Endodermal cell (in vitro differentiated cells): ENCODE data around the gene MTUS2. TPM values are rescaled to one million over a fixed set of nuclear protein-coding genes. Genes with fewer than 3 reads are reported as not detected.

Experiments used
- DNase-seq: peaks from one replicate; pipeline ENCODE4 v3.0.0-alpha.2; 2017
- H3K27ac ChIP-seq: 2 replicates; pipeline ENCODE4 v1.5.1; 2013; ENCODE audit warnings: mild to moderate bottlenecking, low read depth, low read length, moderate library complexity
- H3K27me3 ChIP-seq: 2 replicates; pipeline ENCODE4 v1.6.1; 2013; ENCODE audit warnings: mild to moderate bottlenecking, low read length, moderate library complexity; ENCODE audit not compliant: insufficient read depth, control insufficient read depth, poor library complexity, severe bottlenecking
- H3K36me3 ChIP-seq: 2 replicates; pipeline ENCODE4 v1.7.0; 2013; ENCODE audit warnings: mild to moderate bottlenecking, low read length, moderate library complexity; ENCODE audit not compliant: control insufficient read depth, insufficient read depth
- H3K4me1 ChIP-seq: one replicate; pipeline ENCODE4 v1.7.0; 2013; ENCODE audit warnings: low read length; ENCODE audit not compliant: control insufficient read depth, insufficient read depth
- H3K4me3 ChIP-seq: 2 replicates; pipeline ENCODE4 v1.5.1; 2013; ENCODE audit warnings: mild to moderate bottlenecking, low read length, moderate library complexity
- H3K9ac ChIP-seq: 2 replicates; pipeline ENCODE4 v1.6.1; 2013; ENCODE audit warnings: mild to moderate bottlenecking, low read length, moderate library complexity; ENCODE audit not compliant: poor library complexity, severe bottlenecking; ENCODE audit errors: extremely low read depth
- H3K9me3 ChIP-seq: 2 replicates; pipeline ENCODE4 v1.6.1; 2013; ENCODE audit warnings: mild to moderate bottlenecking, low read length, moderate library complexity; ENCODE audit not compliant: control insufficient read depth
- H3K27ac Mint-ChIP-seq: 2 replicates; pipeline ENCODE4 v1.8.0; 2020; ENCODE audit warnings: mixed read lengths
- H3K27me3 Mint-ChIP-seq: 2 replicates; pipeline ENCODE4 v1.8.0; 2021; ENCODE audit warnings: mild to moderate bottlenecking, mixed read lengths; ENCODE audit not compliant: insufficient read depth
- H3K36me3 Mint-ChIP-seq: 2 replicates; pipeline ENCODE4 v1.8.0; 2020; ENCODE audit warnings: low read depth, mixed read lengths
- H3K4me1 Mint-ChIP-seq: 2 replicates; pipeline ENCODE4 v1.8.0; 2020; ENCODE audit warnings: mixed read lengths
- H3K4me3 Mint-ChIP-seq: 2 replicates; pipeline ENCODE4 v1.8.0; 2020; ENCODE audit warnings: mild to moderate bottlenecking, moderate library complexity, mixed read lengths
- H3K9me3 Mint-ChIP-seq: 2 replicates; pipeline ENCODE4 v1.8.0; 2020; ENCODE audit warnings: mild to moderate bottlenecking, mixed read lengths
- CTCF ChIP-seq: fragments of 200-600 bp; sonication (generic); conservative IDR thresholded peaks from 2 replicates; pipeline ENCODE4 v1.5.0; 2021; ENCODE audit warnings: antibody characterized with exemption, mild to moderate bottlenecking
- WGBS, 2 experiments: methylation state at CpG; one replicate each; pipeline versions ENCODE4 v1.1.5 to v1.1.7; 2013; ENCODE audit warnings: missing lambda C conversion rate in 2 of 2, mixed read lengths in 1 of 2; ENCODE audit not compliant: insufficient coverage in 1 of 2, insufficient read length in 1 of 2; 5-methylcytosine and 5-hydroxymethylcytosine counted together
- total RNA-seq, 2 donors: library from RNA; stranded (reverse); fragmentation: NEBNext Ultra II Directional in 1 of 2; extraction: Animal tissue kit (Norgen Biotek cat#: 25700) in 1 of 2; gene quantifications; 2 replicates in 1 of 2; 3 replicates in 1 of 2; pipeline ENCODE4 v1.2.1, GENCODE V29; 2021

The MTUS2 gene
- total RNA-seq, 2 donors from 2014 or later: 1.2 to 1.3 TPM

- 83 to 93% methylated on average over 15 to 19 of the region's 19 CpGs for WGBS, 2 experiments
- H3K9me3 Mint-ChIP-seq: no peaks in the 10 kb centered on the region
- no peak overlapping the region for H3K27ac ChIP-seq
- no peaks in the 10 kb centered on the region for H3K36me3 ChIP-seq
- H3K4me3 Mint-ChIP-seq: no peak overlapping the region
- H3K4me3 ChIP-seq: no peak overlapping the region
- H3K4me1 Mint-ChIP-seq: peaks cover 3% of the 10 kb centered on the region
- H3K27me3 ChIP-seq: no peaks in the 10 kb centered on the region
- no peaks in the 10 kb centered on the region for H3K4me1 ChIP-seq
- peaks cover 9% of the 10 kb centered on the region for H3K27me3 Mint-ChIP-seq
- no peak for DNase-seq
- no peak for TF ChIP-seq CTCF
- no peak overlapping the region for H3K27ac Mint-ChIP-seq
- H3K36me3 Mint-ChIP-seq: no peaks in the 10 kb centered on the region
- H3K9ac ChIP-seq: no peak overlapping the region
- peaks cover 4% of the 10 kb centered on the region for H3K9me3 ChIP-seq
Measured at GRCh38 chr13:29359181-29359580, 539.0 kb downstream of the MTUS2 start.

- H3K9me3 ChIP-seq: no peaks in the 10 kb centered on the region
- no peak overlapping the region for H3K27ac ChIP-seq
- Mint-ChIP-seq H3K36me3 (no peaks in the 10 kb centered on the region), H3K27ac (no peak overlapping the region), H3K4me3 (no peak overlapping the region), H3K27me3 (peaks cover 9% of the 10 kb centered on the region), H3K9me3 (peaks cover 1% of the 10 kb centered on the region), H3K4me1 (peaks cover 3% of the 10 kb centered on the region)
- no peak overlapping the region for H3K4me3 ChIP-seq
- no peaks in the 10 kb centered on the region for H3K27me3 ChIP-seq
- WGBS, 2 experiments: 67 to 73% methylated on average over 3 of the region's 3 CpGs
- DNase-seq: no peak
- H3K9ac ChIP-seq: no peak overlapping the region
- H3K4me1 ChIP-seq: no peaks in the 10 kb centered on the region
- no peak for TF ChIP-seq CTCF
- no peaks in the 10 kb centered on the region for H3K36me3 ChIP-seq
Measured at GRCh38 chr13:29361716-29362115, 541.6 kb downstream of the MTUS2 start.

GRCh38 chr13:29362849-29363604 lies 542.9 kb downstream of the MTUS2 start:
- Mint-ChIP-seq H3K27ac (no peak overlapping the region), H3K4me1 (peaks cover 3% of the 10 kb centered on the region), H3K9me3 (peaks cover 1% of the 10 kb centered on the region), H3K27me3 (peaks cover 11% of the 10 kb centered on the region), H3K4me3 (no peak overlapping the region), H3K36me3 (no peaks in the 10 kb centered on the region)
- Histone ChIP-seq H3K36me3 (no peaks in the 10 kb centered on the region), H3K4me1 (no peaks in the 10 kb centered on the region), H3K9me3 (no peaks in the 10 kb centered on the region), H3K4me3 (no peak overlapping the region), H3K27ac (no peak overlapping the region), H3K9ac (no peak overlapping the region), H3K27me3 (no peaks in the 10 kb centered on the region)
- 59% methylated on average over 6 of the region's 6 CpGs; no CpG with 5 or more reads in 1 of the 2 experiments for WGBS, 2 experiments
- DNase-seq: peak; percentile 88
- TF ChIP-seq CTCF: peak; percentile 98
